ENCODE measurements around the gene EFCAB9. TPM values are rescaled to one million over a fixed set of nuclear protein-coding genes. Genes with fewer than 3 reads are reported as not detected.

The EFCAB9 gene
- total and polyA plus RNA-seq, 2 of the 13 experiments (the other 11 are each of a cell fraction or from before 2014, with no cell fraction given) = not detected

DNA sequence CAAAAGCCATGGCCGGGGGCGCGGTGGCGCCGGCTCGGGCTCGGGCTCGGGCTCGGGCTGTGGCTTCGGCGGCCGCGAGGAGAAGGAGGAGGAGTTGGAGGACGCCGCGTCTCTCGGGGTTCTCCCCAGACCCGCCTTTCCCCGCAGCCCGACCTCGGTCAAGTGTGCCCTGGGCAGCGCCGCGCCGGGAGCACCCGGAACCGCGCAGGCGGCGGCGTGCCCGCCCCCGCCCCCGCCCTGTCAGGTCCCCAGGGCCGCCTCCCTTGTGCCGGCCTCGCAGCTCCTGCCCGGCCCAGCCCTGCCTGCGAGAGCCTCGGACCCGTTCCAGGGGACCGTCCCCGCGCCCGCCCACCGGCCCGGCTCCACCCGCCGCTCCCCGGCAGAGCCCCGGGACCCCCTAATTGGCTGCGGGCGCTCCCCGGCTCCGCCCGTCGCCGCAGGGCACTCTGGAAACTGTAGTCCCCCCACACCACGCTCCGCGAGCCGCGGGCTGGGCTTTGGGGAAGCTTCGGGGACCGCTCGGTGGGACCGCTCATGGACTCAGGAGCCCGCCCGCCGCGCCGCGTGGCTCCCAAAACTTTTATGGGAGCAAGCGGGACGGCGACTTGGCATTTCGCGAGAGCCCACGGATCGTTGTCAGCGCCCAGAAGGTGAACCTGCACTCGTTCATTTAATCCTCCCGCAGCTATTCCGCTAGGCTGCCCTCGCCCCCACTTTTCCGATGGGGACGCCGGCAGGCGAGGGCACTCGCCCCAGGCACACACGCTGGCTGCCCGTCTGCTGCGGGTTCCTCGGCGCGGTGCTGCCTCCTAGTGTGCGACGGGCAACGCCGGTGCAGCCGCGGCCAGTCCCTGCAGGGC lies 5.7 kb upstream of the EFCAB9 start, which contains the start of gene STK10 (continued):
- TF ChIP-seq, protein P1, sequence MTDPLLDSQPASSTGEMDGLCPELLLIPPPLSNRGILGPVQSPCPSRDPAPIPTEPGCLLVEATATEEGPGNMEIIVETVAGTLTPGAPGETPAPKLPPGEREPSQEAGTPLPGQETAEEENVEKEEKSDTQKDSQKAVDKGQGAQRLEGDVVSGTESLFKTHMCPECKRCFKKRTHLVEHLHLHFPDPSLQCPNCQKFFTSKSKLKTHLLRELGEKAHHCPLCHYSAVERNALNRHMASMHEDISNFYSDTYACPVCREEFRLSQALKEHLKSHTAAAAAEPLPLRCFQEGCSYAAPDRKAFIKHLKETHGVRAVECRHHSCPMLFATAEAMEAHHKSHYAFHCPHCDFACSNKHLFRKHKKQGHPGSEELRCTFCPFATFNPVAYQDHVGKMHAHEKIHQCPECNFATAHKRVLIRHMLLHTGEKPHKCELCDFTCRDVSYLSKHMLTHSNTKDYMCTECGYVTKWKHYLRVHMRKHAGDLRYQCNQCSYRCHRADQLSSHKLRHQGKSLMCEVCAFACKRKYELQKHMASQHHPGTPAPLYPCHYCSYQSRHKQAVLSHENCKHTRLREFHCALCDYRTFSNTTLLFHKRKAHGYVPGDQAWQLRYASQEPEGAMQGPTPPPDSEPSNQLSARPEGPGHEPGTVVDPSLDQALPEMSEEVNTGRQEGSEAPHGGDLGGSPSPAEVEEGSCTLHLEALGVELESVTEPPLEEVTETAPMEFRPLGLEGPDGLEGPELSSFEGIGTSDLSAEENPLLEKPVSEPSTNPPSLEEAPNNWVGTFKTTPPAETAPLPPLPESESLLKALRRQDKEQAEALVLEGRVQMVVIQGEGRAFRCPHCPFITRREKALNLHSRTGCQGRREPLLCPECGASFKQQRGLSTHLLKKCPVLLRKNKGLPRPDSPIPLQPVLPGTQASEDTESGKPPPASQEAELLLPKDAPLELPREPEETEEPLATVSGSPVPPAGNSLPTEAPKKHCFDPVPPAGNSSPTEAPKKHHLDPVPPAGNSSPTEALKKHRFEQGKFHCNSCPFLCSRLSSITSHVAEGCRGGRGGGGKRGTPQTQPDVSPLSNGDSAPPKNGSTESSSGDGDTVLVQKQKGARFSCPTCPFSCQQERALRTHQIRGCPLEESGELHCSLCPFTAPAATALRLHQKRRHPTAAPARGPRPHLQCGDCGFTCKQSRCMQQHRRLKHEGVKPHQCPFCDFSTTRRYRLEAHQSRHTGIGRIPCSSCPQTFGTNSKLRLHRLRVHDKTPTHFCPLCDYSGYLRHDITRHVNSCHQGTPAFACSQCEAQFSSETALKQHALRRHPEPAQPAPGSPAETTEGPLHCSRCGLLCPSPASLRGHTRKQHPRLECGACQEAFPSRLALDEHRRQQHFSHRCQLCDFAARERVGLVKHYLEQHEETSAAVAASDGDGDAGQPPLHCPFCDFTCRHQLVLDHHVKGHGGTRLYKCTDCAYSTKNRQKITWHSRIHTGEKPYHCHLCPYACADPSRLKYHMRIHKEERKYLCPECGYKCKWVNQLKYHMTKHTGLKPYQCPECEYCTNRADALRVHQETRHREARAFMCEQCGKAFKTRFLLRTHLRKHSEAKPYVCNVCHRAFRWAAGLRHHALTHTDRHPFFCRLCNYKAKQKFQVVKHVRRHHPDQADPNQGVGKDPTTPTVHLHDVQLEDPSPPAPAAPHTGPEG (CRISPR knock-in tag; IDR thresholded peaks at IDR 0.05) = peak; percentile 56
- TF ChIP-seq MEIS1 (CRISPR knock-in tag; IDR thresholded peaks at IDR 0.05; ENCODE audit: borderline replicate concordance) = no peak
- TF ChIP-seq, protein P2, sequence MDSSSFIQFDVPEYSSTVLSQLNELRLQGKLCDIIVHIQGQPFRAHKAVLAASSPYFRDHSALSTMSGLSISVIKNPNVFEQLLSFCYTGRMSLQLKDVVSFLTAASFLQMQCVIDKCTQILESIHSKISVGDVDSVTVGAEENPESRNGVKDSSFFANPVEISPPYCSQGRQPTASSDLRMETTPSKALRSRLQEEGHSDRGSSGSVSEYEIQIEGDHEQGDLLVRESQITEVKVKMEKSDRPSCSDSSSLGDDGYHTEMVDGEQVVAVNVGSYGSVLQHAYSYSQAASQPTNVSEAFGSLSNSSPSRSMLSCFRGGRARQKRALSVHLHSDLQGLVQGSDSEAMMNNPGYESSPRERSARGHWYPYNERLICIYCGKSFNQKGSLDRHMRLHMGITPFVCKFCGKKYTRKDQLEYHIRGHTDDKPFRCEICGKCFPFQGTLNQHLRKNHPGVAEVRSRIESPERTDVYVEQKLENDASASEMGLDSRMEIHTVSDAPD (CRISPR knock-in tag; IDR thresholded peaks at IDR 0.05) = peak; percentile 59; the same call in 1 of the 2 replicates
- TF ChIP-seq ZSCAN12 (CRISPR knock-in tag; IDR thresholded peaks at IDR 0.05) = peak; percentile 40; the same call in 1 of the 2 replicates
- no peak for TF ChIP-seq SNAPC2 (CRISPR knock-in tag; IDR thresholded peaks at IDR 0.05)
- TF ChIP-seq, protein P3, sequence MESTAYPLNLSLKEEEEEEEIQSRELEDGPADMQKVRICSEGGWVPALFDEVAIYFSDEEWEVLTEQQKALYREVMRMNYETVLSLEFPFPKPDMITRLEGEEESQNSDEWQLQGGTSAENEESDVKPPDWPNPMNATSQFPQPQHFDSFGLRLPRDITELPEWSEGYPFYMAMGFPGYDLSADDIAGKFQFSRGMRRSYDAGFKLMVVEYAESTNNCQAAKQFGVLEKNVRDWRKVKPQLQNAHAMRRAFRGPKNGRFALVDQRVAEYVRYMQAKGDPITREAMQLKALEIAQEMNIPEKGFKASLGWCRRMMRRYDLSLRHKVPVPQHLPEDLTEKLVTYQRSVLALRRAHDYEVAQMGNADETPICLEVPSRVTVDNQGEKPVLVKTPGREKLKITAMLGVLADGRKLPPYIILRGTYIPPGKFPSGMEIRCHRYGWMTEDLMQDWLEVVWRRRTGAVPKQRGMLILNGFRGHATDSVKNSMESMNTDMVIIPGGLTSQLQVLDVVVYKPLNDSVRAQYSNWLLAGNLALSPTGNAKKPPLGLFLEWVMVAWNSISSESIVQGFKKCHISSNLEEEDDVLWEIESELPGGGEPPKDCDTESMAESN (CRISPR knock-in tag; conservative IDR thresholded peaks at IDR 0.05) = no peak
- TF ChIP-seq, protein P4, sequence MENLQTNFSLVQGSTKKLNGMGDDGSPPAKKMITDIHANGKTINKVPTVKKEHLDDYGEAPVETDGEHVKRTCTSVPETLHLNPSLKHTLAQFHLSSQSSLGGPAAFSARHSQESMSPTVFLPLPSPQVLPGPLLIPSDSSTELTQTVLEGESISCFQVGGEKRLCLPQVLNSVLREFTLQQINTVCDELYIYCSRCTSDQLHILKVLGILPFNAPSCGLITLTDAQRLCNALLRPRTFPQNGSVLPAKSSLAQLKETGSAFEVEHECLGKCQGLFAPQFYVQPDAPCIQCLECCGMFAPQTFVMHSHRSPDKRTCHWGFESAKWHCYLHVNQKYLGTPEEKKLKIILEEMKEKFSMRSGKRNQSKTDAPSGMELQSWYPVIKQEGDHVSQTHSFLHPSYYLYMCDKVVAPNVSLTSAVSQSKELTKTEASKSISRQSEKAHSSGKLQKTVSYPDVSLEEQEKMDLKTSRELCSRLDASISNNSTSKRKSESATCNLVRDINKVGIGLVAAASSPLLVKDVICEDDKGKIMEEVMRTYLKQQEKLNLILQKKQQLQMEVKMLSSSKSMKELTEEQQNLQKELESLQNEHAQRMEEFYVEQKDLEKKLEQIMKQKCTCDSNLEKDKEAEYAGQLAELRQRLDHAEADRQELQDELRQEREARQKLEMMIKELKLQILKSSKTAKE (CRISPR knock-in tag; IDR thresholded peaks at IDR 0.05; ENCODE audit: borderline replicate concordance) = 0 out of 2 replicates have a peak, but pooled peaks have one; percentile 25
- 0 out of 2 replicates have a peak, but pooled peaks have one; percentile 20 for TF ChIP-seq TAF1 (CRISPR knock-in tag; IDR thresholded peaks at IDR 0.05)
- no peak for TF ChIP-seq ZNF253 (CRISPR knock-in tag; IDR thresholded peaks at IDR 0.05; ENCODE audit: borderline replicate concordance)
- no peak for TF ChIP-seq EHMT2 (IDR thresholded peaks at IDR 0.05; ENCODE audit: borderline replicate concordance, low read depth, low read length)
- no peak for TF ChIP-seq TAF15 (IDR thresholded peaks at IDR 0.05; ENCODE audit: low read depth, low read length, poor library complexity, severe bottlenecking)
- TF ChIP-seq, protein P5, sequence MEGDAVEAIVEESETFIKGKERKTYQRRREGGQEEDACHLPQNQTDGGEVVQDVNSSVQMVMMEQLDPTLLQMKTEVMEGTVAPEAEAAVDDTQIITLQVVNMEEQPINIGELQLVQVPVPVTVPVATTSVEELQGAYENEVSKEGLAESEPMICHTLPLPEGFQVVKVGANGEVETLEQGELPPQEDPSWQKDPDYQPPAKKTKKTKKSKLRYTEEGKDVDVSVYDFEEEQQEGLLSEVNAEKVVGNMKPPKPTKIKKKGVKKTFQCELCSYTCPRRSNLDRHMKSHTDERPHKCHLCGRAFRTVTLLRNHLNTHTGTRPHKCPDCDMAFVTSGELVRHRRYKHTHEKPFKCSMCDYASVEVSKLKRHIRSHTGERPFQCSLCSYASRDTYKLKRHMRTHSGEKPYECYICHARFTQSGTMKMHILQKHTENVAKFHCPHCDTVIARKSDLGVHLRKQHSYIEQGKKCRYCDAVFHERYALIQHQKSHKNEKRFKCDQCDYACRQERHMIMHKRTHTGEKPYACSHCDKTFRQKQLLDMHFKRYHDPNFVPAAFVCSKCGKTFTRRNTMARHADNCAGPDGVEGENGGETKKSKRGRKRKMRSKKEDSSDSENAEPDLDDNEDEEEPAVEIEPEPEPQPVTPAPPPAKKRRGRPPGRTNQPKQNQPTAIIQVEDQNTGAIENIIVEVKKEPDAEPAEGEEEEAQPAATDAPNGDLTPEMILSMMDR (CRISPR knock-in tag; IDR thresholded peaks at IDR 0.05) = peak; percentile 99
- TF ChIP-seq PHF5A (CRISPR knock-in tag; IDR thresholded peaks at IDR 0.05; ENCODE audit: low read depth, unreplicated experiment) = peak; percentile 15
- no peak for TF ChIP-seq FOSL1 (CRISPR knock-in tag; IDR thresholded peaks at IDR 0.05; ENCODE audit: borderline replicate concordance)
